ENCODE data around the gene NFXL1. TPM values are rescaled to one million over a fixed set of nuclear protein-coding genes. Genes with fewer than 3 reads are reported as not detected.

Gene NFXL1
- total and polyA plus RNA-seq, 2 donors (not counting 1 experiment from before 2014, with no cell fraction given): 5.8 to 16.5 TPM

DNA sequence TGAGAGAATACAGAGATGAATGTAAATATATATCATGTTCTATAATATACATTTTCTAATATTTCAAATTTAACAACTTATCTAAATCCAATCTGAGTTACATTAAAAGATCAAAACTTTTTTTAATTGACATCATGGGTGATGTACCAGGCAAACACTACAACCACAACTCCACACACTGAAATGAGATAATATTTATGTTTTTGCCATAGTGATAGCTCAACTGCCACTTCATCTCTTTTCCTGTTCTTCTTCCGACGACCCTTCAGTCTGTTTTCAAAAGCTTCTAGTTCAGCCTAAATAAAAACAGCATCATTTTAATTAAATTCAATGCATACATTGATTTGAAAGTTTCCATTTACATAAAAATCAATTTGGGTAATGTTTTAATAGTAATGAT, 66.3 kb downstream of the NFXL1 start:
- POLR2A ChIA-PET: no interaction called here

DNA sequence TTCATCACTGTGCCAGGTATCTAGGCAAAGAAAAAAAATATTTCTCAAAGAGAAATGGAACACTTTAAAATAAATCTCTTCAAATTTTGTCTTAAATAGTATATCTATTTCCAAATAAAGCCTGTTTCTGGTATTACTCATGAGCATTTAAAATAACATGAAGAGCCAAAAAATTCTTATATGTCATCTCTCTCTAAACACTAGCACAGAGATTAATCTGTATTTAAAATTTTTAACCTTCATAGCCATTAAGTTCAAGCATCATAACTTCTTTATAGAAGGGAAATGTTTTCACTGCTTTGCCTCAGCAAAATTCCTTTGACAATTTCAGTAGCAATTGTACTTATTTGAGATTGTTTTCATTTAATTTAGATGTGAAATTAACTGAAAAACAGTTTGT, 71.4 kb downstream of the NFXL1 start:
- H3K27me3 ChIP-seq (replicated peaks in 1 of 4; ENCODE audit: control extremely low read depth in 1 of 4, control insufficient read depth in 3 of 4, insufficient read depth in 4 of 4, low read length in 3 of 4): no peaks in the 10 kb centered on the region
- TF ChIP-seq EZH2 (IDR thresholded peaks at IDR 0.05; ENCODE audit: borderline replicate concordance, insufficient read depth, low read depth, low read length, poor library complexity, severe bottlenecking): no peak
- TF ChIP-seq, protein P1, sequence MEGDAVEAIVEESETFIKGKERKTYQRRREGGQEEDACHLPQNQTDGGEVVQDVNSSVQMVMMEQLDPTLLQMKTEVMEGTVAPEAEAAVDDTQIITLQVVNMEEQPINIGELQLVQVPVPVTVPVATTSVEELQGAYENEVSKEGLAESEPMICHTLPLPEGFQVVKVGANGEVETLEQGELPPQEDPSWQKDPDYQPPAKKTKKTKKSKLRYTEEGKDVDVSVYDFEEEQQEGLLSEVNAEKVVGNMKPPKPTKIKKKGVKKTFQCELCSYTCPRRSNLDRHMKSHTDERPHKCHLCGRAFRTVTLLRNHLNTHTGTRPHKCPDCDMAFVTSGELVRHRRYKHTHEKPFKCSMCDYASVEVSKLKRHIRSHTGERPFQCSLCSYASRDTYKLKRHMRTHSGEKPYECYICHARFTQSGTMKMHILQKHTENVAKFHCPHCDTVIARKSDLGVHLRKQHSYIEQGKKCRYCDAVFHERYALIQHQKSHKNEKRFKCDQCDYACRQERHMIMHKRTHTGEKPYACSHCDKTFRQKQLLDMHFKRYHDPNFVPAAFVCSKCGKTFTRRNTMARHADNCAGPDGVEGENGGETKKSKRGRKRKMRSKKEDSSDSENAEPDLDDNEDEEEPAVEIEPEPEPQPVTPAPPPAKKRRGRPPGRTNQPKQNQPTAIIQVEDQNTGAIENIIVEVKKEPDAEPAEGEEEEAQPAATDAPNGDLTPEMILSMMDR (IDR thresholded peaks at IDR 0.05): no peak
- no peaks in the 10 kb centered on the region for H3K27me3 Mint-ChIP-seq
- H3K36me3 ChIP-seq (replicated peaks in 1 of 2; ENCODE audit: control extremely low read depth in 1 of 2, control insufficient read depth in 1 of 2, extremely low read depth in 1 of 2, insufficient read depth in 2 of 2, low read length in 1 of 2): no peaks in the 10 kb centered on the region
- H3K9me3 ChIP-seq (ENCODE audit: control extremely low read depth in 1 of 3, control insufficient read depth in 2 of 3, insufficient read depth in 1 of 3, low read length in 2 of 3): no peaks in the 10 kb centered on the region
- H3K27ac Mint-ChIP-seq: no peak overlapping the region
- POLR2A ChIA-PET: no interaction called here
- no peak overlapping the region for H3K4me2 ChIP-seq (replicated peaks; ENCODE audit: low read depth, low read length, poor library complexity, severe bottlenecking)
- no peak overlapping the region for H3K9ac ChIP-seq (ENCODE audit: low read length)
- H3K4me1 Mint-ChIP-seq: peaks cover 12% of the 10 kb centered on the region
- H3K9me3 Mint-ChIP-seq (ENCODE audit: insufficient read depth): no peaks in the 10 kb centered on the region
- no peaks in the 10 kb centered on the region for H4K20me1 ChIP-seq (ENCODE audit: control insufficient read depth, insufficient read depth, low read length, poor library complexity, severe bottlenecking)
- intact Hi-C loops (cut with micrococcal nuclease): no loop called here
- no peak overlapping the region for H3K4me3 Mint-ChIP-seq
- H3K4me3 ChIP-seq (ENCODE audit: control extremely low read depth in 1 of 5, extremely low read depth in 1 of 5, insufficient read depth in 1 of 5, low read depth in 2 of 5, low read length in 4 of 5): no peak overlapping the region
- H3K27ac ChIP-seq (ENCODE audit: low read length in 2 of 2): no peak overlapping the region
- H2AFZ ChIP-seq (ENCODE audit: insufficient read depth, low read depth, low read length, poor library complexity, severe bottlenecking): no peak overlapping the region
- ATAC-seq (ENCODE audit: low read depth) (no peak), DNase-seq (no peak)
- peaks cover 1 to 4% of the 10 kb centered on the region in 2 donors for H3K4me1 ChIP-seq (ENCODE audit: control insufficient read depth in 2 of 2, insufficient read depth in 2 of 2, low read length in 2 of 2)
- CTCF ChIA-PET: no interaction called here
- no peaks in the 10 kb centered on the region for H3K79me2 ChIP-seq (ENCODE audit: control insufficient read depth, insufficient read depth, low read length)

More for the DNA sequence above, 66.3 kb downstream of the NFXL1 start:
- TF ChIP-seq, protein P1 (IDR thresholded peaks at IDR 0.05): no peak
- TF ChIP-seq EZH2 (IDR thresholded peaks at IDR 0.05; ENCODE audit: borderline replicate concordance, insufficient read depth, low read depth, low read length, poor library complexity, severe bottlenecking): no peak
- no peaks in the 10 kb centered on the region for H3K4me1 Mint-ChIP-seq
- Histone ChIP-seq H3K9ac (ENCODE audit: low read length) (no peak overlapping the region), H3K9me3 (ENCODE audit: control extremely low read depth in 1 of 3, control insufficient read depth in 2 of 3, insufficient read depth in 1 of 3, low read length in 2 of 3) (no peaks in the 10 kb centered on the region), H3K27me3 (replicated peaks in 1 of 4; ENCODE audit: control extremely low read depth in 1 of 4, control insufficient read depth in 3 of 4, insufficient read depth in 4 of 4, low read length in 3 of 4) (no peaks in the 10 kb centered on the region), H4K20me1 (ENCODE audit: control insufficient read depth, insufficient read depth, low read length, poor library complexity, severe bottlenecking) (no peaks in the 10 kb centered on the region), H3K4me1 (ENCODE audit: control insufficient read depth in 2 of 2, insufficient read depth in 2 of 2, low read length in 2 of 2) (no peaks in the 10 kb centered on the region), H3K79me2 (ENCODE audit: control insufficient read depth, insufficient read depth, low read length) (no peaks in the 10 kb centered on the region), H3K4me2 (replicated peaks; ENCODE audit: low read depth, low read length, poor library complexity, severe bottlenecking) (no peak overlapping the region), H3K27ac (ENCODE audit: low read length in 2 of 2) (no peak overlapping the region), H3K4me3 (ENCODE audit: control extremely low read depth in 1 of 5, extremely low read depth in 1 of 5, insufficient read depth in 1 of 5, low read depth in 2 of 5, low read length in 4 of 5) (no peak overlapping the region), H2AFZ (ENCODE audit: insufficient read depth, low read depth, low read length, poor library complexity, severe bottlenecking) (no peak overlapping the region), H3K36me3 (replicated peaks in 1 of 2; ENCODE audit: control extremely low read depth in 1 of 2, control insufficient read depth in 1 of 2, extremely low read depth in 1 of 2, insufficient read depth in 2 of 2, low read length in 1 of 2) (peaks cover 3 to 5% of the 10 kb centered on the region in 2 experiments)
- CTCF ChIA-PET: no interaction called here
- intact Hi-C loops (cut with micrococcal nuclease): no loop called here
- no CpG with 5 or more reads among the region's 2 CpGs for WGBS (ENCODE audit: insufficient coverage)
- DNase-seq: no peak
- no peaks in the 10 kb centered on the region for H3K27me3 Mint-ChIP-seq
- ATAC-seq (ENCODE audit: low read depth): no peak
- no peak overlapping the region for H3K27ac Mint-ChIP-seq
- H3K9me3 Mint-ChIP-seq (ENCODE audit: insufficient read depth): no peaks in the 10 kb centered on the region
- no peak overlapping the region for H3K4me3 Mint-ChIP-seq
